Measurements from ENCODE around the gene NEK1. TPM values are rescaled to one million over a fixed set of nuclear protein-coding genes. Genes with fewer than 3 reads are reported as not detected.

Gene NEK1
- total RNA-seq, 2 donors from 2014 or later = 8.0 to 24.0 TPM

GRCh38 chr4:169620880-169621248 lies 8.5 kb upstream of the NEK1 start:
- ATAC-seq (ENCODE audit: insufficient number of reproducible peaks, low FRiP score, low read depth) = peak; percentile 21

GRCh38 chr4:169619958-169620879 lies 7.8 kb upstream of the NEK1 start, which contains the start of gene CLCN3:
TSS of gene CLCN3 (plus strand) at chr4:169620578. CDS start at chr4:169635929, 15,351 bp downstream.
- peak within 1 kb of the TSS; percentile 94 for H3K27ac ChIP-seq
- H3K36me3 ChIP-seq = no peaks in the 10 kb centered on the region
- no peak for TF ChIP-seq CTCF (IDR thresholded peaks at IDR 0.05)
- H3K4me3 ChIP-seq = peak within 1 kb of the TSS; percentile 97
- H3K27me3 ChIP-seq (replicated peaks; ENCODE audit: insufficient read depth) = no peaks in the 10 kb centered on the region
- H3K9me3 ChIP-seq = no peaks in the 10 kb centered on the region
- DNase-seq (ENCODE audit: low spot score) (peak; percentile 89), ATAC-seq (ENCODE audit: insufficient number of reproducible peaks, low FRiP score, low read depth) (peak; percentile 98)
- peaks cover 7 to 27% of the 10 kb centered on the region in 2 donors for H3K4me1 ChIP-seq (ENCODE audit: control insufficient read depth in 1 of 2, low read depth in 2 of 2)

More at GRCh38 chr4:169620880-169621248, 8.5 kb upstream of the NEK1 start:
- H3K36me3 ChIP-seq = no peaks in the 10 kb centered on the region
- no peak for TF ChIP-seq CTCF (IDR thresholded peaks at IDR 0.05)
- no peaks in the 10 kb centered on the region for H3K9me3 ChIP-seq
- H3K4me3 ChIP-seq = peak overlapping the region; percentile 97
- H3K4me1 ChIP-seq (ENCODE audit: control insufficient read depth in 1 of 2, low read depth in 2 of 2) = peaks cover 7 to 27% of the 10 kb centered on the region in 2 donors
- H3K27me3 ChIP-seq (replicated peaks; ENCODE audit: insufficient read depth) = no peaks in the 10 kb centered on the region
- peak overlapping the region; percentile 94 for H3K27ac ChIP-seq
- no peak for DNase-seq (ENCODE audit: low spot score)

GRCh38 chr4:169619518-169619957 lies 7.2 kb upstream of the NEK1 start:
- Histone ChIP-seq H3K9me3 (no peaks in the 10 kb centered on the region), H3K4me1 (ENCODE audit: control insufficient read depth in 1 of 2, low read depth in 2 of 2) (peaks cover 7 to 27% of the 10 kb centered on the region in 2 donors), H3K27ac (peak overlapping the region; percentile 94), H3K4me3 (peak overlapping the region; percentile 97), H3K27me3 (replicated peaks; ENCODE audit: insufficient read depth) (no peaks in the 10 kb centered on the region), H3K36me3 (no peaks in the 10 kb centered on the region)
- DNase-seq (ENCODE audit: low spot score) (no peak), ATAC-seq (ENCODE audit: insufficient number of reproducible peaks, low FRiP score, low read depth) (no peak)
- peak; percentile 51 for TF ChIP-seq CTCF (IDR thresholded peaks at IDR 0.05)

GRCh38 chr4:169618986-169619385 lies 6.6 kb upstream of the NEK1 start:
- ATAC-seq (ENCODE audit: insufficient number of reproducible peaks, low FRiP score, low read depth) = no peak
- H3K9me3 ChIP-seq = no peaks in the 10 kb centered on the region
- no peak for TF ChIP-seq CTCF (IDR thresholded peaks at IDR 0.05)
- no peaks in the 10 kb centered on the region for H3K27me3 ChIP-seq (replicated peaks; ENCODE audit: insufficient read depth)
- H3K27ac ChIP-seq = no peak overlapping the region
- H3K4me3 ChIP-seq = peak overlapping the region; percentile 97
- no peak for DNase-seq (ENCODE audit: low spot score)
- H3K36me3 ChIP-seq = no peaks in the 10 kb centered on the region
- H3K4me1 ChIP-seq (ENCODE audit: control insufficient read depth in 1 of 2, low read depth in 2 of 2) = peaks cover 7 to 27% of the 10 kb centered on the region in 2 donors

- no peaks in the 10 kb centered on the region for H3K36me3 ChIP-seq
- no peak for TF ChIP-seq CTCF (IDR thresholded peaks at IDR 0.05)
- ATAC-seq (ENCODE audit: insufficient number of reproducible peaks, low FRiP score, low read depth) = no peak
- DNase-seq (ENCODE audit: low spot score) = no peak
- H3K4me1 ChIP-seq (ENCODE audit: control insufficient read depth in 1 of 2, low read depth in 2 of 2) = peaks cover 7 to 29% of the 10 kb centered on the region in 2 donors
- H3K4me3 ChIP-seq = no peak overlapping the region
- no peak overlapping the region for H3K27ac ChIP-seq
- H3K9me3 ChIP-seq = no peaks in the 10 kb centered on the region
- no peaks in the 10 kb centered on the region for H3K27me3 ChIP-seq (replicated peaks; ENCODE audit: insufficient read depth)
Measured at GRCh38 chr4:169618286-169618685, 5.9 kb upstream of the NEK1 start.
